ENCODE measurements around the gene ADAM19. TPM values are rescaled to one million over a fixed set of nuclear protein-coding genes. Genes with fewer than 3 reads are reported as not detected.

ADAM19 gene
- total RNA-seq, 1 donor from 2014 or later, result 11.5 TPM

DNA sequence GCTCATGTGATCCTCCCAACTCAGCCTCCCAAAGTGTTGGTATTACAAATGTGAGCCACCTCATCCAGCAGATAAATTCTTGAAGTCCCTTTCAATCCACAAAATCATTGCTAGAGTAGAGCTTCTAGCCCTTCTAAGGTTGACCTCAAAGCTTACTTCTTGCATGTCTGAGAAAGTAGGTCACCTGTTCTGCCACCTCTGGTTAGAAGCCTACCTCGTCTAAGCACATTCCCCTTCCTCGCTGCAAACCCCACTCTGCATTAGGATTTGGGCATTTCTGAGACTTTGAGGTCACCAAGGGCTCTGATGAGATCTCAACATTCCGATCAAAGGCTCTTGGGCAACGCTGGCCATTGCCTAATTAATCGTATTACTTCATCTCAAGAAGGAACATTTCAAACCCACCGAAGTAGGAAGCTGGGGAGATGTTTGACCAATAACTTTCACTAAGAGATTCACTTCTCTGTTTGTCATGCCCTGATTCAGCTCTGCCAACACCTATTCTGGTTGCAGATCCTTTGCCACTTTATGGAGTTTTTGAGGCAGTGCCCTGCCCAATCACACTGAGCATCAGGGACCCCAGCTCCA lies 8.6 kb downstream of the ADAM19 start:
- Mint-ChIP-seq H3K4me3 (no peak overlapping the region), H3K36me3 (peaks cover 20% of the 10 kb centered on the region), H3K27ac (no peak overlapping the region), H3K4me1 (peaks cover 38% of the 10 kb centered on the region), H3K9me3 (no peaks in the 10 kb centered on the region), H3K27me3 (ENCODE audit: insufficient read depth, low read depth) (no peaks in the 10 kb centered on the region)
- H4K20me1 ChIP-seq (ENCODE audit: low read depth), result peaks cover 3% of the 10 kb centered on the region
- H3K27me3 ChIP-seq, result no peaks in the 10 kb centered on the region
- no peak overlapping the region for H3K4me3 ChIP-seq
- H2AFZ ChIP-seq (replicated peaks), result no peak overlapping the region
- no peak overlapping the region for H3K4me2 ChIP-seq
- no peaks in the 10 kb centered on the region for H3K9me3 ChIP-seq (ENCODE audit: low read depth)
- TF ChIP-seq EZH2phosphoT487 (IDR thresholded peaks at IDR 0.05), result no peak
- no peak for TF ChIP-seq EZH2 (IDR thresholded peaks at IDR 0.05)
- TF ChIP-seq, protein P1, sequence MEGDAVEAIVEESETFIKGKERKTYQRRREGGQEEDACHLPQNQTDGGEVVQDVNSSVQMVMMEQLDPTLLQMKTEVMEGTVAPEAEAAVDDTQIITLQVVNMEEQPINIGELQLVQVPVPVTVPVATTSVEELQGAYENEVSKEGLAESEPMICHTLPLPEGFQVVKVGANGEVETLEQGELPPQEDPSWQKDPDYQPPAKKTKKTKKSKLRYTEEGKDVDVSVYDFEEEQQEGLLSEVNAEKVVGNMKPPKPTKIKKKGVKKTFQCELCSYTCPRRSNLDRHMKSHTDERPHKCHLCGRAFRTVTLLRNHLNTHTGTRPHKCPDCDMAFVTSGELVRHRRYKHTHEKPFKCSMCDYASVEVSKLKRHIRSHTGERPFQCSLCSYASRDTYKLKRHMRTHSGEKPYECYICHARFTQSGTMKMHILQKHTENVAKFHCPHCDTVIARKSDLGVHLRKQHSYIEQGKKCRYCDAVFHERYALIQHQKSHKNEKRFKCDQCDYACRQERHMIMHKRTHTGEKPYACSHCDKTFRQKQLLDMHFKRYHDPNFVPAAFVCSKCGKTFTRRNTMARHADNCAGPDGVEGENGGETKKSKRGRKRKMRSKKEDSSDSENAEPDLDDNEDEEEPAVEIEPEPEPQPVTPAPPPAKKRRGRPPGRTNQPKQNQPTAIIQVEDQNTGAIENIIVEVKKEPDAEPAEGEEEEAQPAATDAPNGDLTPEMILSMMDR (IDR thresholded peaks at IDR 0.05), result no peak
- H3F3A ChIP-seq (ENCODE audit: low read depth), result peaks cover 8% of the 10 kb centered on the region
- H3K36me3 ChIP-seq, result no peaks in the 10 kb centered on the region
- no peak for DNase-seq (ENCODE audit: low spot score)
- H3K4me1 ChIP-seq, result peaks cover 19% of the 10 kb centered on the region
- H3K9ac ChIP-seq, result no peak overlapping the region
- no peak overlapping the region for H3K27ac ChIP-seq
- no peaks in the 10 kb centered on the region for H3K79me2 ChIP-seq (ENCODE audit: low read depth)

DNA sequence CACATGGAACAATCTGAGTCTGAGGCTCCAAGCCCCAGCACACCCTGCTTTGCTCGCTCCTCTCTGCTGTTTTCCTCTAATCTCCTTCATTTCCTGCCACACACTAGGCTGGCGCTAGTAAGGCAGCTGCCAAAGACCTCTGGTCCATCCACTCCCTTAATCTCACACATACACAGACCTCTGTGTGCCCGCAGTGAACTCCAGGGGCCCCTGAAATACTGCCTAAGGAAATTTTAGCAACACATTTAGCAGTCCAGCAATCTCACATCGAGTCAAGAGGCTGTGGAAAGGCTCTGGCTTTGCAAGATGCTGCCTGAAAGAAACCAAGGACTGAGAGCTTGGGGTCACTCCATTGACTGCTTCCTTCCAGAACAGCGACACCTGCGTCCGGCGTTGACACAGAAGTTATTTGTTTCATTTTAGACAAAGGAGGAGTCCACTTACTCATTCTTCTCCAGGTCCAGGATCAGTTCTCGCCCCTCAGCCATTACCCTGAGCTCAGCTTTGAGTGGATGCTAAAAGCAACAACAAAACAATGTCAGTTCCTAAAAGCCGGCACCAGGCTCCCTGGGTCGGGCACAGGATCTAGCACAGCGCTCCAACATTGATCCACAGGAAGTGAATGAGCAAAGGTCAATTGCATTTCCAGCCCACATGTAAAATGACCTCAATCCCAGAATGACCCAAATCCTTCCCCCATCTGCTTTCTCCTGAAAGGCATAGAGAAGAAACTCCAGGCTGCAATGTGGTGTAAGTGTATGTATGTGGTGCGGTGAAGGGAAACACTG lies 11.5 kb downstream of the ADAM19 start:
- no peak for DNase-seq (ENCODE audit: low spot score)
- Histone ChIP-seq H3K9ac (no peak overlapping the region), H4K20me1 (ENCODE audit: low read depth) (peaks cover 4% of the 10 kb centered on the region), H3K36me3 (no peaks in the 10 kb centered on the region), H3K4me3 (no peak overlapping the region), H2AFZ (replicated peaks) (no peak overlapping the region), H3K27me3 (no peaks in the 10 kb centered on the region), H3K9me3 (ENCODE audit: low read depth) (no peaks in the 10 kb centered on the region), H3F3A (ENCODE audit: low read depth) (peaks cover 3% of the 10 kb centered on the region), H3K4me2 (no peak overlapping the region), H3K79me2 (ENCODE audit: low read depth) (no peaks in the 10 kb centered on the region), H3K4me1 (peaks cover 29% of the 10 kb centered on the region), H3K27ac (no peak overlapping the region)
- TF ChIP-seq, protein P1 (IDR thresholded peaks at IDR 0.05), result no peak
- TF ChIP-seq EZH2phosphoT487 (IDR thresholded peaks at IDR 0.05) (no peak), EZH2 (IDR thresholded peaks at IDR 0.05) (no peak)
- Mint-ChIP-seq H3K36me3 (peaks cover 25% of the 10 kb centered on the region), H3K27me3 (ENCODE audit: insufficient read depth, low read depth) (no peaks in the 10 kb centered on the region), H3K9me3 (no peaks in the 10 kb centered on the region), H3K4me1 (peaks cover 47% of the 10 kb centered on the region), H3K4me3 (no peak overlapping the region), H3K27ac (no peak overlapping the region)

- Histone ChIP-seq H3F3A (ENCODE audit: low read depth) (peaks cover 3% of the 10 kb centered on the region), H3K79me2 (ENCODE audit: low read depth) (no peaks in the 10 kb centered on the region), H3K4me3 (no peak overlapping the region), H3K27me3 (no peaks in the 10 kb centered on the region), H3K9ac (no peak overlapping the region), H2AFZ (replicated peaks) (no peak overlapping the region), H3K27ac (no peak overlapping the region), H3K36me3 (no peaks in the 10 kb centered on the region), H3K4me1 (peaks cover 28% of the 10 kb centered on the region), H3K4me2 (no peak overlapping the region), H3K9me3 (ENCODE audit: low read depth) (no peaks in the 10 kb centered on the region), H4K20me1 (ENCODE audit: low read depth) (peaks cover 10% of the 10 kb centered on the region)
- H3K27ac Mint-ChIP-seq, result peak overlapping the region; percentile 5
- H3K4me1 Mint-ChIP-seq, result peaks cover 54% of the 10 kb centered on the region
- no peaks in the 10 kb centered on the region for H3K27me3 Mint-ChIP-seq (ENCODE audit: insufficient read depth, low read depth)
- no peak for TF ChIP-seq EZH2 (IDR thresholded peaks at IDR 0.05)
- TF ChIP-seq EZH2phosphoT487 (IDR thresholded peaks at IDR 0.05), result no peak
- TF ChIP-seq, protein P1 (IDR thresholded peaks at IDR 0.05), result no peak
- peaks cover 25% of the 10 kb centered on the region for H3K36me3 Mint-ChIP-seq
- no peaks in the 10 kb centered on the region for H3K9me3 Mint-ChIP-seq
- no peak overlapping the region for H3K4me3 Mint-ChIP-seq
- no peak for DNase-seq (ENCODE audit: low spot score)
Measured at GRCh38 chr5:157563373-157563928, 12.1 kb downstream of the ADAM19 start.
